H9 (cell line): ENCODE data around the gene CDKAL1. TPM values are rescaled to one million over a fixed set of nuclear protein-coding genes. Genes with fewer than 3 reads are reported as not detected.

Experiments
- DNase-seq: peaks from one replicate; pipeline ENCODE4 v3.0.0-alpha.2; 2017
- H2AFZ ChIP-seq: one replicate; pipeline ENCODE4 v1.6.1; 2013; ENCODE audit warnings: mild to moderate bottlenecking, low read length, control low read depth, moderate library complexity
- H2AK5ac ChIP-seq: 2 replicates; pipeline ENCODE4 v1.6.1; 2013; ENCODE audit warnings: low read length, control low read depth, mixed read lengths; ENCODE audit not compliant: insufficient read length
- H2BK120ac ChIP-seq: one replicate; pipeline ENCODE4 v1.6.1; 2013; ENCODE audit warnings: low read depth, mild to moderate bottlenecking, low read length, control low read depth, inconsistent platforms; ENCODE audit not compliant: poor library complexity, severe bottlenecking
- H2BK12ac ChIP-seq: 2 replicates; pipeline ENCODE4 v1.6.1; 2013; ENCODE audit warnings: low read length, control low read depth, mixed read lengths, low read depth; ENCODE audit not compliant: insufficient read length
- H2BK15ac ChIP-seq: 2 replicates; pipeline ENCODE4 v1.6.1; 2013; ENCODE audit warnings: low read depth, low read length, control low read depth
- H2BK20ac ChIP-seq: one replicate; pipeline ENCODE4 v1.6.1; 2013; ENCODE audit warnings: low read depth, mild to moderate bottlenecking, low read length, control low read depth, inconsistent platforms; ENCODE audit not compliant: poor library complexity, severe bottlenecking
- H2BK5ac ChIP-seq: 2 replicates; pipeline ENCODE4 v1.6.1; 2013; ENCODE audit warnings: low read length, control low read depth, mixed read lengths; ENCODE audit not compliant: insufficient read length
- H3K14ac ChIP-seq: 2 replicates; pipeline ENCODE4 v1.6.1; 2013; ENCODE audit warnings: low read length, control low read depth; ENCODE audit not compliant: insufficient read depth
- H3K18ac ChIP-seq: 2 replicates; pipeline ENCODE4 v1.6.1; 2013; ENCODE audit warnings: low read depth, mild to moderate bottlenecking, mixed read lengths, low read length, control low read depth; ENCODE audit not compliant: insufficient read length
- H3K23ac ChIP-seq: 2 replicates; pipeline ENCODE4 v1.6.1; 2013; ENCODE audit warnings: low read length, control low read depth, mixed read lengths, low read depth; ENCODE audit not compliant: insufficient read length
- H3K23me2 ChIP-seq: 2 replicates; pipeline ENCODE4 v1.6.1; 2013; ENCODE audit warnings: low read depth, mild to moderate bottlenecking, mixed read lengths, low read length, control low read depth; ENCODE audit not compliant: insufficient read length, poor library complexity, severe bottlenecking
- H3K27ac ChIP-seq: 2 replicates; pipeline ENCODE4 v1.5.1; 2013; ENCODE audit warnings: low read length, control low read depth, mixed read lengths, low read depth; ENCODE audit not compliant: insufficient read length
- H3K27me3 ChIP-seq: 2 replicates; pipeline ENCODE4 v1.6.1; 2013; ENCODE audit warnings: low read length, control low read depth, inconsistent platforms; ENCODE audit not compliant: insufficient read depth
- H3K4ac ChIP-seq: 2 replicates; pipeline ENCODE4 v1.6.1; 2013; ENCODE audit warnings: low read depth, mild to moderate bottlenecking, control low read depth, inconsistent platforms, low read length, moderate library complexity
- H3K4me1 ChIP-seq: 2 replicates; pipeline ENCODE4 v1.6.1; 2013; ENCODE audit warnings: low read length, control low read depth, inconsistent platforms; ENCODE audit not compliant: insufficient read depth
- H3K4me2 ChIP-seq: 2 replicates; pipeline ENCODE4 v1.6.1; 2013; ENCODE audit warnings: low read length, control low read depth, mixed read lengths; ENCODE audit not compliant: insufficient read length, insufficient read depth
- H3K56ac ChIP-seq: 2 replicates; pipeline ENCODE4 v1.6.1; 2013; ENCODE audit warnings: low read depth, mild to moderate bottlenecking, mixed read lengths, low read length, control low read depth; ENCODE audit not compliant: insufficient read length
- H3K79me1 ChIP-seq: 2 replicates; pipeline ENCODE4 v1.6.1; 2013; ENCODE audit warnings: low read depth, mild to moderate bottlenecking, moderate library complexity, low read length, control low read depth, inconsistent platforms; ENCODE audit not compliant: insufficient read depth, poor library complexity, severe bottlenecking
- H3K79me2 ChIP-seq: 2 replicates; pipeline ENCODE4 v1.6.1; 2013; ENCODE audit warnings: low read length, control low read depth, inconsistent platforms; ENCODE audit not compliant: insufficient read depth
- H3K9ac ChIP-seq: 2 replicates; pipeline ENCODE4 v1.6.1; 2013; ENCODE audit warnings: low read length, control low read depth, mixed read lengths; ENCODE audit not compliant: insufficient read length; ENCODE audit errors: extremely low read depth
- H3K9me3 ChIP-seq: one replicate; pipeline ENCODE4 v1.6.1; 2013; ENCODE audit warnings: low read depth, low read length, inconsistent platforms; ENCODE audit not compliant: control insufficient read depth
- H3T11ph ChIP-seq: one replicate; pipeline ENCODE4 v1.6.1; 2013; ENCODE audit warnings: mild to moderate bottlenecking, low read length, control low read depth, inconsistent platforms
- H4K20me1 ChIP-seq: one replicate; pipeline ENCODE4 v1.6.1; 2013; ENCODE audit not compliant: control insufficient read depth, insufficient read length, insufficient read depth
- H4K5ac ChIP-seq: 2 replicates; pipeline ENCODE4 v1.6.1; 2013; ENCODE audit warnings: low read depth, mild to moderate bottlenecking, mixed read lengths, low read length, control low read depth; ENCODE audit not compliant: insufficient read length
- H4K8ac ChIP-seq: replicated peaks from 2 replicates; pipeline ENCODE4 v1.6.1; 2013; ENCODE audit warnings: low read length, control low read depth, mixed read lengths, low read depth; ENCODE audit not compliant: insufficient read length
- H4K91ac ChIP-seq: 2 replicates; pipeline ENCODE4 v1.6.1; 2013; ENCODE audit warnings: low read depth, mild to moderate bottlenecking, moderate library complexity, mixed read lengths, low read length, control low read depth; ENCODE audit not compliant: insufficient read length
- H3K27ac Mint-ChIP-seq, 3 experiments: 2 replicates in 2 of 3; 3 replicates in 1 of 3; pipeline ENCODE4 v1.8.0; 2020 to 2021; ENCODE audit warnings: mixed read lengths in 3 of 3, mild to moderate bottlenecking in 1 of 3, moderate library complexity in 1 of 3
- H3K27me3 Mint-ChIP-seq: 2 replicates; pipeline ENCODE4 v1.8.0; 2021; ENCODE audit warnings: low read depth, mild to moderate bottlenecking, moderate library complexity, mixed read lengths
- H3K36me3 Mint-ChIP-seq, 3 experiments: 2 replicates in 2 of 3; 3 replicates in 1 of 3; pipeline ENCODE4 v1.8.0; 2020 to 2021; ENCODE audit warnings: low read depth in 3 of 3, mixed read lengths in 3 of 3; ENCODE audit not compliant: insufficient read depth in 1 of 3
- H3K4me1 Mint-ChIP-seq, 2 experiments: 2 replicates each; pipeline ENCODE4 v1.8.0; 2020; ENCODE audit warnings: mixed read lengths in 2 of 2
- H3K4me3 Mint-ChIP-seq, 2 experiments: 2 replicates in 1 of 2; 3 replicates in 1 of 2; pipeline ENCODE4 v1.8.0; 2020 to 2021; ENCODE audit warnings: mild to moderate bottlenecking in 2 of 2, mixed read lengths in 2 of 2, moderate library complexity in 1 of 2
- H3K9me3 Mint-ChIP-seq, 2 experiments: 2 replicates in 1 of 2; 3 replicates in 1 of 2; pipeline ENCODE4 v1.8.0; 2020; ENCODE audit warnings: mild to moderate bottlenecking in 2 of 2, mixed read lengths in 2 of 2, moderate library complexity in 1 of 2
- WGBS: extraction: QIAGEN DNeasy Blood & Tissue Kit; methylation state at CpG from one replicate; pipeline ENCODE4 v1.1.7; 2013; ENCODE audit warnings: missing lambda C conversion rate, low lambda C conversion rate, mixed read lengths; ENCODE audit not compliant: insufficient read length; ENCODE audit errors: extremely low coverage; 5-methylcytosine and 5-hydroxymethylcytosine counted together
- total RNA-seq: library from RNA; stranded (reverse); gene quantifications from 2 replicates; pipeline ENCODE4 v1.2.1, GENCODE V29; 2021
- TF ChIP-seq, protein P1 (sequence below): fragments of 200-600 bp; sonication (generic); conservative IDR thresholded peaks from 3 replicates; pipeline ENCODE4 v1.8.0; 2021; ENCODE audit warnings: antibody characterized with exemption, mild to moderate bottlenecking

Gene CDKAL1
- total RNA-seq, 1 experiment from 2014 or later, result 23.0 TPM

GRCh38 chr6:21003780-21004541 lies 469.7 kb downstream of the CDKAL1 start:
- no peak overlapping the region for H3K27ac ChIP-seq
- H3T11ph ChIP-seq, result no peak overlapping the region
- H2BK12ac ChIP-seq, result no peak overlapping the region
- H2BK15ac ChIP-seq, result no peak overlapping the region
- H3K4me2 ChIP-seq, result no peak overlapping the region
- no peak overlapping the region for H2BK5ac ChIP-seq
- H3K79me1 ChIP-seq, result no peaks in the 10 kb centered on the region
- H3K4me1 ChIP-seq, result peaks cover 2% of the 10 kb centered on the region; the same call in 1 of the 2 replicates
- H3K9me3 Mint-ChIP-seq, result no peaks in the 10 kb centered on the region; a peak in 1 of 5 replicates
- H3K27ac Mint-ChIP-seq, result peak overlapping the region in 1 of 3 experiments; percentile 6; a peak in 1 of 7 replicates
- no peak overlapping the region for H4K5ac ChIP-seq
- H3K27me3 Mint-ChIP-seq, result no peaks in the 10 kb centered on the region
- H4K20me1 ChIP-seq, result no peaks in the 10 kb centered on the region
- WGBS, result no CpG with 5 or more reads among the region's 3 CpGs
- no peak overlapping the region for H4K91ac ChIP-seq
- DNase-seq, result no peak
- H3K4me1 Mint-ChIP-seq, result peaks cover 5 to 8% of the 10 kb centered on the region in 2 experiments
- H2AK5ac ChIP-seq, result no peak overlapping the region
- H3K14ac ChIP-seq, result no peak overlapping the region
- H3K4me3 Mint-ChIP-seq, result no peak overlapping the region
- no peak overlapping the region for H3K9ac ChIP-seq
- 0 out of 7 replicates have a peak, but pooled peaks cover 0 to 5% (median 0%) of the 10 kb centered on the region in 3 experiments for H3K36me3 Mint-ChIP-seq
- H2BK20ac ChIP-seq, result no peak overlapping the region
- no peak overlapping the region for H2BK120ac ChIP-seq
- no peak overlapping the region for H2AFZ ChIP-seq
- H3K4ac ChIP-seq, result no peak overlapping the region
- H3K23me2 ChIP-seq, result no peaks in the 10 kb centered on the region
- H3K56ac ChIP-seq, result no peak overlapping the region
- H4K8ac ChIP-seq, result no peak overlapping the region
- H3K23ac ChIP-seq, result no peak overlapping the region
- no peaks in the 10 kb centered on the region for H3K79me2 ChIP-seq
- no peak overlapping the region for H3K18ac ChIP-seq
- H3K9me3 ChIP-seq, result no peaks in the 10 kb centered on the region
- H3K27me3 ChIP-seq, result no peaks in the 10 kb centered on the region
- TF ChIP-seq, protein P1, sequence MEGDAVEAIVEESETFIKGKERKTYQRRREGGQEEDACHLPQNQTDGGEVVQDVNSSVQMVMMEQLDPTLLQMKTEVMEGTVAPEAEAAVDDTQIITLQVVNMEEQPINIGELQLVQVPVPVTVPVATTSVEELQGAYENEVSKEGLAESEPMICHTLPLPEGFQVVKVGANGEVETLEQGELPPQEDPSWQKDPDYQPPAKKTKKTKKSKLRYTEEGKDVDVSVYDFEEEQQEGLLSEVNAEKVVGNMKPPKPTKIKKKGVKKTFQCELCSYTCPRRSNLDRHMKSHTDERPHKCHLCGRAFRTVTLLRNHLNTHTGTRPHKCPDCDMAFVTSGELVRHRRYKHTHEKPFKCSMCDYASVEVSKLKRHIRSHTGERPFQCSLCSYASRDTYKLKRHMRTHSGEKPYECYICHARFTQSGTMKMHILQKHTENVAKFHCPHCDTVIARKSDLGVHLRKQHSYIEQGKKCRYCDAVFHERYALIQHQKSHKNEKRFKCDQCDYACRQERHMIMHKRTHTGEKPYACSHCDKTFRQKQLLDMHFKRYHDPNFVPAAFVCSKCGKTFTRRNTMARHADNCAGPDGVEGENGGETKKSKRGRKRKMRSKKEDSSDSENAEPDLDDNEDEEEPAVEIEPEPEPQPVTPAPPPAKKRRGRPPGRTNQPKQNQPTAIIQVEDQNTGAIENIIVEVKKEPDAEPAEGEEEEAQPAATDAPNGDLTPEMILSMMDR, result no peak
